ENCODE measurements around the gene PHACTR3.

The PHACTR3 gene

GRCh38 chr20:59756241-59756640 is 151.9 kb downstream of the PHACTR3 start:
- no peak for DNase-seq

GRCh38 chr20:59764037-59764436 is 159.7 kb downstream of the PHACTR3 start:
- no peak for DNase-seq

GRCh38 chr20:59765599-59766177 is 161.3 kb downstream of the PHACTR3 start:
- no peak for DNase-seq

- DNase-seq: no peak
These were observed 163.3 kb downstream of the PHACTR3 start for GRCh38 chr20:59767656-59768055.

GRCh38 chr20:59770270-59770669 is 165.9 kb downstream of the PHACTR3 start:
- DNase-seq: no peak

- DNase-seq: no peak
These were observed 166.5 kb downstream of the PHACTR3 start for GRCh38 chr20:59770851-59771250.

- no peak for DNase-seq
These were observed 167.4 kb downstream of the PHACTR3 start for GRCh38 chr20:59771506-59772372.

- no peak for DNase-seq
These were observed 168.0 kb downstream of the PHACTR3 start for GRCh38 chr20:59772373-59772705.

- DNase-seq: no peak
These were observed 168.9 kb downstream of the PHACTR3 start for GRCh38 chr20:59772931-59773913.

- DNase-seq: no peak
These were observed 169.9 kb downstream of the PHACTR3 start for GRCh38 chr20:59774204-59774641.

- no peak for DNase-seq
These were observed 170.8 kb downstream of the PHACTR3 start for GRCh38 chr20:59774921-59775686.

- DNase-seq: no peak
These were observed 171.3 kb downstream of the PHACTR3 start for GRCh38 chr20:59775687-59776055.

GRCh38 chr20:59776059-59776603 is 171.8 kb downstream of the PHACTR3 start:
- DNase-seq: no peak

GRCh38 chr20:59776626-59777330 is 172.4 kb downstream of the PHACTR3 start:
- DNase-seq: no peak

- DNase-seq: no peak
These were observed 173.0 kb downstream of the PHACTR3 start for GRCh38 chr20:59777331-59777725.

- no peak for DNase-seq
These were observed 173.7 kb downstream of the PHACTR3 start for GRCh38 chr20:59777814-59778575.

GRCh38 chr20:59778615-59779200 is 174.4 kb downstream of the PHACTR3 start:
- no peak for DNase-seq

- DNase-seq: no peak
These were observed 175.5 kb downstream of the PHACTR3 start for GRCh38 chr20:59779656-59780380.

GRCh38 chr20:59780494-59781185 is 176.3 kb downstream of the PHACTR3 start:
- no peak for DNase-seq
